ENCODE results near the gene RAB36. TPM values are rescaled to one million over a fixed set of nuclear protein-coding genes. Genes with fewer than 3 reads are reported as not detected.

The RAB36 gene
- total and polyA plus RNA-seq, 12 donors, result 4.0 to 13.0 (median 7.2) TPM

DNA sequence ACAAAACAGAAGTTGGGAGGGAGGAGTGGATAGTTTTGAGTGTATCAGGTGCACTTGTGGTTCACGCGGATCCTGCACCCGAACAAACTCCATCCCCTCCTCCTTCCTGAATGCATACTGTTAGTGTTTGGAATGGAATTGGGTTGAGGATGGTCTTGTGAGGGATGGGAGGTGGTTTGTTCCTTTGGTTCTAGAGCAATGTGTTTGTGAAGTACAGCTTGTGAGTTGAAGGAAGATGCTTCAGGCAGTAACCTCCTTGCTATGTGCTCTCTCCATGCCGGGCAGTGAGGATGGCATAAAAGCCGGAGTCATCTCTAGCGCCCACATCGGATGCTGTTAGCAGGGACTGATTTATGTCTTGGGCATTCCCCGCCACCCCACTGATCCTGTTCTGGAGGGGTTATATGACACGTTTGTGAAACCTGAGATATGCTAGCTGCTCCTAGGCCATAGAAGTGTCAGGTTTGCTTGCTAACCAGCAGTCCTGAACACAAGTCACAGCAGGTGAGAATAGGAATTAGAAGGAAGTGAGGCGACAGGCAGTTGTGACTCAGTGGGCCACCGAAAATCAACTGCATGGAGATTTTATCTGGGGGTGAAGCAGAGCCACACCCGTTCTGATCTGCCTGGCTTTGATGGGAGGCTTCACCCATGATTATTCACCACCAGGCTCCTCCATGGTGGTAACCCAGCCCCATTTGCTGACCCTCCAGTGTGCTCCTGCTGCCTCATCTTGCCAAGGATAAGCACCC is 37.2 kb downstream of the RAB36 start:
- 33 to 51% (median 43%) methylated on average over 11 to 12 of the region's 12 CpGs for WGBS, 4 donors
- TF ChIP-seq POLR2A (IDR thresholded peaks at IDR 0.05) (no peak), CTCF (IDR thresholded peaks at IDR 0.05) (no peak)
- peak overlapping the region in 1 of 5 donors; percentile 35 for H3K27ac ChIP-seq
- H3K4me1 ChIP-seq (replicated peaks in 1 of 2), result peaks cover 27 to 63% of the 10 kb centered on the region in 2 donors
- no peaks in the 10 kb centered on the region for H3K36me3 ChIP-seq (replicated peaks in 1 of 2)
- peak in 3 of 7 donors; percentile 29 to 44 (median 40) for DNase-seq
- intact Hi-C loops (cut with DNase I), result no loop called here
- peak overlapping the region in 2 of 4 donors; percentile 18 to 82 for H3K4me3 ChIP-seq
- H3K27me3 ChIP-seq, result no peaks in the 10 kb centered on the region
- H3K9me3 ChIP-seq (replicated peaks in 1 of 3), result no peaks in the 10 kb centered on the region

GRCh38 chr22:23183061-23183698 is 37.9 kb downstream of the RAB36 start:
- H3K9me3 ChIP-seq (replicated peaks in 1 of 3), result no peaks in the 10 kb centered on the region
- H3K27me3 ChIP-seq, result no peaks in the 10 kb centered on the region
- peak overlapping the region in 1 of 4 donors; percentile 82 for H3K4me3 ChIP-seq
- no peaks in the 10 kb centered on the region for H3K36me3 ChIP-seq (replicated peaks in 1 of 2)
- intact Hi-C loops (cut with DNase I), result no loop called here
- TF ChIP-seq POLR2A (IDR thresholded peaks at IDR 0.05) (no peak), CTCF (IDR thresholded peaks at IDR 0.05) (no peak)
- peaks cover 27 to 70% of the 10 kb centered on the region in 2 donors for H3K4me1 ChIP-seq (replicated peaks in 1 of 2)
- 14 to 27% (median 18%) methylated on average over 11 of the region's 11 CpGs for WGBS, 4 donors
- peak; percentile 48 to 77 (median 64) for DNase-seq
- H3K27ac ChIP-seq, result peak overlapping the region in 1 of 5 donors; percentile 35

GRCh38 chr22:23184100-23184763 is 39.0 kb downstream of the RAB36 start:
- DNase-seq, result no peak
- WGBS, 4 donors, result 57 to 75% (median 64%) methylated on average over 3 of the region's 3 CpGs
- no peaks in the 10 kb centered on the region for H3K27me3 ChIP-seq
- no peak overlapping the region for H3K4me3 ChIP-seq
- no peaks in the 10 kb centered on the region for H3K36me3 ChIP-seq (replicated peaks in 1 of 2)
- TF ChIP-seq POLR2A (IDR thresholded peaks at IDR 0.05) (no peak), CTCF (IDR thresholded peaks at IDR 0.05) (no peak)
- H3K27ac ChIP-seq, result no peak overlapping the region
- H3K4me1 ChIP-seq (replicated peaks in 1 of 2), result peaks cover 27 to 61% of the 10 kb centered on the region in 2 donors
- no peaks in the 10 kb centered on the region for H3K9me3 ChIP-seq (replicated peaks in 1 of 3)
- intact Hi-C loops (cut with DNase I), result no loop called here

DNA sequence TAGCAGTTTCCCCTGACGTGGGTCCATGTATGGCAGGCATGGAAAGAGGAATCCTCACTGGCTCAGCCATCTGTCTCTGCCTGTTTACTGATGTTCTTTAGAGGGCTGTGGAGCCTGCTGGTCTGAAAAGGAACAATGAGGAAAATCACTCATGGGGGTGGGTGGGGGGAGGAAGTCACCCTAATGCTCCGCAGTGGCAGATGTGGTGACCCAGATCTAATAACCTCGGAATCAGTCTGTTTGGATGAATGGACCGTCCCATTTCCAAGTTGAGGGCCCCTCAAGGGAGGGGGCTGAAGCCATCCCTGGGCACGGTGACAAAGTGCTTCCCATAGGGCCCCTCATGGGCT is 39.5 kb downstream of the RAB36 start:
- no peak overlapping the region for H3K4me3 ChIP-seq
- H3K4me1 ChIP-seq (replicated peaks in 1 of 2), result peaks cover 24 to 56% of the 10 kb centered on the region in 2 donors
- intact Hi-C loops (cut with DNase I), result no loop called here
- no peaks in the 10 kb centered on the region for H3K9me3 ChIP-seq (replicated peaks in 1 of 3)
- WGBS, 4 donors, result 65 to 75% (median 67%) methylated on average over 2 to 5 of the region's 5 CpGs
- DNase-seq, result no peak
- H3K27ac ChIP-seq, result no peak overlapping the region
- H3K36me3 ChIP-seq (replicated peaks in 1 of 2), result no peaks in the 10 kb centered on the region
- TF ChIP-seq CTCF (IDR thresholded peaks at IDR 0.05) (no peak), POLR2A (IDR thresholded peaks at IDR 0.05) (no peak)
- H3K27me3 ChIP-seq, result no peaks in the 10 kb centered on the region

All from adrenal gland (tissue), 12 donors.